GM21390 (cell line): ENCODE results near the gene NUDT16L1.

Experiments
- ATAC-seq: cut with Tn5 transposase; IDR thresholded peaks from one replicate; pipeline ENCODE4 v1.9.1; 2021; ENCODE audit not compliant: unreplicated experiment

NUDT16L1 gene

GRCh38 chr16:4682084-4682591 lies 11.2 kb upstream of the NUDT16L1 start:
- no peak for ATAC-seq

- ATAC-seq: no peak
Observed at GRCh38 chr16:4682616-4683254, 10.6 kb upstream of the NUDT16L1 start.

DNA sequence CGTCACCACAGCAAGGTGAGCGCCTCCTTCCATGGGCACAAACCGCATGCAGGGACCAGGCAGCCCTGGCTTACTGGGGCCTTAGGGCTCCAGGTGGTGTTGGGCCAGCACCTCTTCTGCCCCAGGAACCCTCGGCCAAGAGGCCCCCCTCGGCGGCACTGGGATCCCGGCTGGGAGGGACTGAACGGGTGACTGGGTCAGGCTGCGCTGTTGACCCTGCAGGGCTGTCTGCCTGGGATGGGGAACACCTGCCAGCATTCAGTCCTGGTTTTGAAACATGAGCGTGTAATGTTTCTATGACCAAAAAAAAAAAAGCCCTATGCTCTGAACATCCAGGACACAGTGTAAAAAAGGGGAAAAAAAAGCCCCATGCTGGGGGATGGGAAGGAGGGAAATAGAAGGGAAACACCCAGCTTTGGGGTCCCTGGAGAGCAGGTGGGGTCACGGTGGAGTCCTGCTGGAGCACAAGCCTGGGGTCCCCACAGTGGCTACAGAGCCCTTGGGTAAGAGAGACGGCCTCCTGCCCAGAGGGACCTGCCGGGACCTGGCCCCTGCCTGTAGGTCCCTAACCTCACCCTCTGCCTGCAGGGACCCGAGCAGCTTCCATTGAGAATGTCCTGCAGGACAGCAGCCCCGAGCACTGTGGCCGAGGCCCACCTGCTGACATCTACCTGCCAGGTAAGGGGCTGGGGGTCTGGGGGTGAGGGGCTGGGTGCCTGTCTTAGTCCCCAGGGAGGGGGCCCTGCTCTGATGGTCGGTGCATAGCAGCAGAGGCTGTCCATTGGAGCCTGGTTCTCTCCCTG lies 9.9 kb upstream of the NUDT16L1 start:
- no peak for ATAC-seq

DNA sequence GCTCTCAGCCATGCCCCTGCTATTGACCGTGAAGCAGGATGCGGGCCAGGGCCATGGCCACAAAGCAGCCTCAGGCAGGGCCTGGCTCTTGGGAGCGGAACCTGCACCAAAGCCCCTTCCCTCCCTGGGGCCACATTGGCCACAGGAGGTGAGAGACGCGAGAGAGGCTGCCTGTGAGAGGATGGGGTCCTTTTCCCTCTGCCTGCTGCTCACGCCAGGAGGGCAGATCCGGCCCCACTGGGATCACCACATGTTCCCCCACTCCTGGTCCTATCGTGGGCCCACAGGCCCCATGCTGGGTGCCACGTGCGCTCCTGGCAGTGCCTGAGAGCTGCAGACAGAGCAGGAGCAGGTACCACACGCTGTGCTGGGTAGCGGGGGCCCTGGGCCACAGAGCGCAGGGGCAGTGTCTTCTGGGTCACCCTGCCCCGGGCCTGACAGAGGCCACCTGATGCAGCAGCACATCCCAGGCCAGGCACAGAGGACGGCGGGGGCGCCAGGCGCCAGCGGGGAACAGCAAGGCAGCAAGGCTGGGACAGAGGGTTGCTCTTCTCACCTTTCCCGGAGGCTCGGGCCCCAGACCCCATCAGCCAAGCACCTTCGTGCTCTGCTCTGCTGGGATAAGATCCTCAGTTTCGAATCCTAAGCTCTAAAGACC lies 9.2 kb upstream of the NUDT16L1 start:
- no peak for ATAC-seq

- ATAC-seq: no peak
Observed at GRCh38 chr16:4684763-4685162, 8.6 kb upstream of the NUDT16L1 start.

DNA sequence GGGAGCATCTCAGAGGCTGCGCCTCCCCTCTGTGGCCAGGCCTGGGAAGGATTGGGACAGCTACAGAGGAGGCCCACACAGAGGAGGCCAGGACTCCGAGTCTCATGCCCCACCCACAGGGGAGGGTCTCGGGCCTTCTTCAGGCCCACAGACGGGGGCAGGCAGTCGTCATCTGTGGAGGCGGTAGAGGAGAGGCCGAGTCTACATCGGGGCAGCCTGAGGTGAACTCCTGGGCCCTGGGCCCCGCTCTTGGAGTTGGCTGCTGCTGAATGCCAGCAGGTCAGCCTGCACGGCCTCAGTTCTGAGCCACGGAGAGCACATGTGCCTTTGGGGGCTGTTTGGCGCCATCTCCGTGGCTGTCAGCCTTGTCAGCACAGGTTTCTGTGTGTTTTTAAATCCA lies 8.1 kb upstream of the NUDT16L1 start:
- ATAC-seq: no peak

DNA sequence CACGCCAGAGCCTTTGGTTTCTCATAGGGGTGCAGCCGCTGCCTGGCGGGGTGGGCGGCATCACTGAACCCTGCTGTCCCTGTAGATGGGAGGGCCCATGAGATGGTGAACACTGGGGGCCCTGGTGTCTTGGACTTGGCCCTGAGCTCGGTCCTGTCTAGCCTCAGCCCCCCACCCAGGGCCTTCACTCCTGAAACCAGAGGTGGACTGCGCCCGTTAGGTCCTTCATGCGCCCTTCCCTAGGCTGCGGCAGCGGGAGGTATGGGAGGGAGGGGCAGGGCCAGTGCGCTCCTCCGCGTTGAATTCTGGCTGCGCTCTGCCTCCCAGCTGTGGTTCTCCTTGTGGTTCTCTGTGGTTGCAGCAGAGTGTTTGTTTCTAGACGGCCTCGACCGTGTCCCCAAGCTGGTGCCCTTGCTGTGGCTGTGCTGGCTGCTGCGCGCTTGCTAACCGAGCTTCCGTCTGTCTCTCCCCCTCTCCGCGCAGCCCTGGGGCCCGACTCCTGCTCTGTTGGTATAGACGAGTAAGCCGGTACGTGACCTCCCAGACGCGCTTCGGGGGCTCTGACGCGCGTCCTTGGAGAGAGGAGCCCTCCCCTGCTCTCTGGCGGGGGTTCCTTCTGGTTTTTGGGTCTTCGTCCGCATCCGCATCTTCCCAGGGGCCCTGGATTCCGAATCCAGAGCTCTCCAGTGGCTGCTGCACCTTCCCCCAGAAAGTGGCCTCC lies 7.4 kb upstream of the NUDT16L1 start:
- ATAC-seq: no peak

DNA sequence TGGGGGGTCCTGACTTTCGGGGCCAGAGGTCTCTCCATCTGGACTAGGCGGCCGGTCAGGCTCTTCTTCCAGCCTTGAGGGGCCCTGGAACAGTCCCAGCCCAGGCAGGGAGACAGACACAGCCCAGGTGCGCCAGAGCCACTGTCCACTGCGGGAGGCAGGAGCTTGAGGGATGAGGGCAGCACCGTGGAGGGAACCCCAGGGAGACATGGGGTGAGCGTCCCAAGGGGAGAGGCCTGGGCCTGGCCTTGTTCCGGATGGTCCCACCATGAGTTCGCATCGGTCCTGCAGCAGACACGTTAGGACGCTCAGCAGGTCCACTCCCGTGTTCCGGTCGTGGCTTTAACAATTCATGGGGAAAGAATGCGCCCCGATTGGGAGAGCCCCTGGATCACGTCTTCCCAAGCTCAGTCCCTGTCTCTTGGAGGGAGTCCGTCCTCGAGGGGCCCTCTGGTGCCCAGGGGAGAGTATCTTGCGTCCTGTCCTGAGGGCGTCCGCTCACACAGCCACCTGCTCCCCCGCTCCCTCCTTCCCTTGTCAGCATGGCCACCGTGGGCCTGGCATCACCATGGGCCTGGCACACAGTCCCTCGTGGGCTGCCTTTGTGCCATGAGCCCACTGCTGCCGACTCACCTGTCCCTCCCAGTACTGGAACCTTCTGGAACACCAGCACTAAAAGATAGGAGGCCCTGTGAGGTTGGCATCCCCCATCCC lies 6.7 kb upstream of the NUDT16L1 start:
- no peak for ATAC-seq

- ATAC-seq: no peak
Observed at GRCh38 chr16:4687416-4687815, 5.9 kb upstream of the NUDT16L1 start.

DNA sequence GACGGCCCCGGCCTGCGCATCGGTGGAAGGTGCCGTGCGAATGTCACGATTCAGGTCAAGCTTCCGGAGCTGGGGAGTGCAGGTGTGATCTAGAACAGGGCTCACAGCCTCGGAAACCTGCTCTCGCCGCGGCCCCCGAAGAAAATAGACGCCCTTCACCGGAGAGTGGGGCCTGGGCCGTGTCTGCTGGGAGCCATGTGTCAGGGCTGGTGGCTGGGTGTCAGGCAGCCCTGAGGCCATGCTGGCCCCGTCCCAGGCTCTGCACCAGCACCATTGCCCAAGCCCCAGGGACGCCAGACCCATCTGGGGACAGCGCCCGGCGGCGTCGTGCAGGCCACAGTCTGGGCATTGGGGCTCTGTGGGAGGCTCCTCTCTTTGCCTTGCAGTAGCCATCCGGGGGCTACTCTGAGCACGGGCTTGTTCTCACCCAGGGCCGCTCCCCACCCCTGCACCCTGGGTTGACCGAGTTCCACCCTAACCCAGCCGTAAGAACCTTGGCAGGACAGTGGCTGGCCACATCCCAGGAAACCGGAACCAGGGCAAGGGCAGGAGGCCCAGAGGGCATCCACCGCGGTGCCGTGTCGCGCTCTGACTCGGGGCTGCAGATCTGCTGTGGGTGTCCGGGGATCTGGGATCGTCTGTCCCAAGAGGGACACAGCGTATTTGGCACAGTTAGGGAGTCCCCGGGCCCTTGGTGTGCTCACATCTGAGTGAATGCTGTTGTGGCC lies 5.3 kb upstream of the NUDT16L1 start:
- ATAC-seq: no peak

- ATAC-seq: no peak
Observed at GRCh38 chr16:4688674-4689045, 4.7 kb upstream of the NUDT16L1 start.

GRCh38 chr16:4689091-4689671 lies 4.2 kb upstream of the NUDT16L1 start:
- ATAC-seq: no peak

DNA sequence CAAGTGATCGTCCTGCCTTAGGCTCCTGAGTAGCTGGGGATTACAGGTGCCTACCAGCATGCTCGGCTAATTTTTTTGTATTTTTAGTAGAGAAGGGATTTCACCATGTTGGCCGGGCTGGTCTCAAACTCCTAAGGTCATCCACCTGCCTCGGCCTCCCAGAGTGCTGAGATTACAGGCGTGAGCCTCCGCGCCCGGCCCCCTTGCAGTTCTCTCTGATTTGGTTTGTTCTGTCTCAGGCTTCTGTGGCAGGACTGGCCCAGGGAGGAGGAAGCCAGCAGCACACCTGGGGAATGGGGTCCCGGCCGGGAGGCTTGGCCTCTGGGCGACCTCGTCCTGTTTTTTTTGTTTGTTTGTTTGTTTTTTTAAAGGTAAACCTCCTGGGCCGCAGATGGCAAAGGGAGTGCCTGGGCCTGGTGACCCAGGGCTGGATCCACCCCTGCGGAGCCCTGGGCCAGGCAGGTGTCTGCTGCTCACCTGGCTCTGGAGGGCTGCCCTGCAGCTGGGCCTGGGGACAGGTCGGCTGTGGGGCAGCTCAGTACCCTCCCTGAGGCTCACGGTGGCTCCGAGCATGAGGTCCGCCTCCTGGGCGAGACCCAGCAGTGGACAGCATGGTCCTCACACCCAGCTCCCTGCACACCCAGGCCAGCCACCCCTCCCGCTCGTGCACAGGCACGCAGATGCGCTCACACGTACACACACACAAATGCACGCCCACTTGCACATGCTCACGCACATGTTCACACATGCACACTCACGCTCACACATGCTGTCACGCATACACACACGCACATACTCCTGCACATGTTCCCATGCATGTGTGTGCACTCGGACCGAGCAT lies 3.3 kb upstream of the NUDT16L1 start:
- no peak for ATAC-seq

- no peak for ATAC-seq
Observed at GRCh38 chr16:4690946-4691665, 2.3 kb upstream of the NUDT16L1 start.

DNA sequence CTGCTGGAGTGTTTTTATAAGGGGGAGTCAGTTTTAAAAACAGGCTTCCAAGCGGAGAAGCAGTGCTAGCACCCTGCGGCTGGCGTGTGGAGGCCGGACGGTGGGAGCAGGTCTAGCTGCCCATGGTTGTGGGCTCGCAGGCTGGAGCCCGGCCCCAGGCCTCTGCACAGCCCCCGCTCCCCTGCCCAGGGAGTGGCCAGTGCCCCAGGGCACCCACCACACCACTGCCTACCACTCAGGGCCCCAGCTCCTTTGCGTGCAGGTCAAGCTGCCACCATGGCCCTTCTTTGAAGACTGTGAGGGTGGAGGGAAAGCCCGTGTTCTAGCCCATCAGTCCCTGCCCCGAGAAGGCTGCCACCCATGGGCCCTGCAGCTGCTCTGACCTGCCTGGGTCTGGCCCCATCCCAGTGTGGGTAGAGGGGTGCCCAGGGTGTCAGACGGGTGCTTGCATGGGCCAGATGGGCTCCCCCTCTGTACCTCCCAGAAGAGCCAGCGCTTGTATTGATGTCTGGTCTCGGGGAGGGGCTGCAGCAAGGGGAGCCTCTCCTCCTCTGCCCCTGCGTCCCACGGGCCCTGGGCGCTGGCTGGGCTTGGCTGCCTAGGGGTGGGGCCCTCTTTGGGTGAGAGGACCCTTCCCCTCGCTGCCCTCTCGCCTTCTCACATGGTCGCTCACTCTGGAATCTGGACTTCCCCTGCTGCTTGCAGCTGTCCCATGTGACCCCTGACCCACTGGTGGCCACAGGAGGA lies 1.5 kb upstream of the NUDT16L1 start:
- ATAC-seq: no peak

DNA sequence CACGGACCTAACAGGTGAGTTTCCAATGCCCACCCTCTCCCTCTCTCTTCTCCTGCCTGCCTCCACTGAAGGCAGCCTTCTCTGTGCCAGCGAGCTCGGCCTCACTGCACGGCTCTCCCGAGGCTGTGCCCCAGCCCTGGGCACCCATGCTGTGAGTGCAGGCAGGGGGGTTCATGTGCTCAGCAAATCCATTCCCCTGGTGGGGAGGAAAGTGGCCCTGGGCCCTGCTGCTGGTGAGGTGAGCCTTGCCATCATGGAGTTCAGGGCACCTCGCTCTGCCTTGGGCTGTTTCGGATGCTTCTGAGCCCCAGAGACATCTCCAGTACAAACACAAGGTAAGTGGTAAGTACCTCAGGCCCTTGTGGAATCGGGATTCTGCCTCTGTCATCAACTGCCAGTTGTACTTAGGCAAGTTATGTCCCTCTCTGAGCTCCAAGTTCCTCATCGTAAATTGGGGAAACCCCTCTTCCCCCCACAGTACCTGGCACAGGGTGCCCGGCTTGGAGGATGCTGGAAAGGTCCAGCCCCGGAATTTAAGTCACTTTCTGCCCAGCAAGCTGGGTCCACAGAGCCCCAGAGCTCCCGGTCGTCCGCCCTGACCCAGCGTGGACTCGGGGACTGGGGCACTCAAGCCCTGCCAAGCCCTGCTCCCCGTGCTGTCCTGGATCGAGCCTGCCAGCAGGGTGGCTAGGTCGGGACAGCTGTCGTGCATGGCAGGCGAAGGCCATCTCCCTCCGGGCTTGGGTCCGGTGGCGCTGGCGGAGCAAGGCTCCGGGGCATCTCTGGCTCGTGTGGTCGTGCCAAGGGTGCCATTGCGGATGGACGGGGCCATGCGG lies 684 bp upstream of the NUDT16L1 start:
- ATAC-seq: peak; percentile 9
